PFSK-1 (cell line): Measurements from ENCODE around the gene TXNIP.

Experiments used
- FOXP2 ChIP-seq: optimal IDR thresholded peaks from 2 replicates; pipeline ENCODE3; 2011; ENCODE audit warnings: borderline replicate concordance, control low read depth, inconsistent platforms; ENCODE audit not compliant: insufficient read depth; ENCODE audit errors: extremely low read length, extremely low read depth
- POLR2AphosphoS5 ChIP-seq: IDR thresholded peaks from 2 replicates; pipeline ENCODE4 v1.6.1; 2012; ENCODE audit warnings: low read depth, mild to moderate bottlenecking, control low read depth, low read length, moderate library complexity
- REST ChIP-seq, 2 experiments: IDR thresholded peaks; 2 replicates each; pipeline versions ENCODE4 v1.6.1 to v1.8.0; 2011 to 2012; ENCODE audit warnings: low read depth in 2 of 2, low read length in 2 of 2, control low read depth in 1 of 2, inconsistent platforms in 1 of 2, mild to moderate bottlenecking in 1 of 2, moderate library complexity in 1 of 2; ENCODE audit not compliant: insufficient read depth in 1 of 2
- SIN3A ChIP-seq: IDR thresholded peaks from 2 replicates; pipeline ENCODE4 v1.6.1; 2012; ENCODE audit warnings: mild to moderate bottlenecking, low read length, moderate library complexity, borderline replicate concordance; ENCODE audit not compliant: insufficient read depth
- TAF1 ChIP-seq: IDR thresholded peaks from 2 replicates; pipeline ENCODE4 v1.6.1; 2012; ENCODE audit warnings: low read length, control low read depth, borderline replicate concordance; ENCODE audit not compliant: insufficient read depth

TXNIP gene

GRCh38 chr1:145964328-145965118 lies 31.9 kb downstream of the TXNIP start, which contains the start of the genes ANKRD34A and POLR3GL:
ANKRD34A (minus strand) TSS chr1:145964575; CDS start chr1:145961759, 2,816 bp downstream.
POLR3GL (plus strand) TSS chr1:145964690; CDS start chr1:145974866, 10,176 bp downstream.
- TF ChIP-seq FOXP2 (no peak), POLR2AphosphoS5 (peak; percentile 89), REST (IDR thresholded peaks at IDR 0.05; ENCODE audit: insufficient read depth in 1 of 2, low read depth in 2 of 2, low read length in 2 of 2) (no peak)

GRCh38 chr1:145963265-145964019 lies 32.9 kb downstream of the TXNIP start:
- TF ChIP-seq REST (IDR thresholded peaks at IDR 0.05; ENCODE audit: insufficient read depth in 1 of 2, low read depth in 2 of 2, low read length in 2 of 2) (no peak), TAF1 (no peak), POLR2AphosphoS5 (no peak), FOXP2 (no peak), SIN3A (no peak)

GRCh38 chr1:145962157-145963102 lies 33.9 kb downstream of the TXNIP start:
- no peak for TF ChIP-seq FOXP2
- TF ChIP-seq SIN3A = no peak
- no peak for TF ChIP-seq TAF1
- TF ChIP-seq REST (IDR thresholded peaks at IDR 0.05; ENCODE audit: insufficient read depth in 1 of 2, low read depth in 2 of 2, low read length in 2 of 2) = no peak
- TF ChIP-seq POLR2AphosphoS5 = no peak

- TF ChIP-seq SIN3A (no peak), POLR2AphosphoS5 (no peak), FOXP2 (no peak), REST (IDR thresholded peaks at IDR 0.05; ENCODE audit: insufficient read depth in 1 of 2, low read depth in 2 of 2, low read length in 2 of 2) (no peak), TAF1 (no peak)
These were observed 34.8 kb downstream of the TXNIP start for GRCh38 chr1:145961425-145962156.
